GOT3 (cell line): Measurements from ENCODE around the gene SLPI.

Experiments used
- DNase-seq: peaks from one replicate; lab custom pipeline; 2025; ENCODE audit warnings: mixed read lengths; lab: John Stamatoyannopoulos, UW

The SLPI gene

GRCh38 chr20:45269754-45270270 lies 15.4 kb upstream of the SLPI start:
- DNase-seq, result no peak

GRCh38 chr20:45269056-45269455 lies 14.7 kb upstream of the SLPI start:
- DNase-seq, result no peak

GRCh38 chr20:45268531-45268930 lies 14.2 kb upstream of the SLPI start:
- no peak for DNase-seq

GRCh38 chr20:45266977-45267376 lies 12.6 kb upstream of the SLPI start:
- DNase-seq, result no peak

GRCh38 chr20:45263556-45264266 lies 9.3 kb upstream of the SLPI start:
- no peak for DNase-seq

GRCh38 chr20:45258664-45259063 lies 4.3 kb upstream of the SLPI start:
- DNase-seq, result no peak

GRCh38 chr20:45258259-45258658 lies 3.9 kb upstream of the SLPI start:
- no peak for DNase-seq

- DNase-seq, result no peak
Observed at GRCh38 chr20:45257711-45258110, 3.3 kb upstream of the SLPI start.

GRCh38 chr20:45257161-45257560 lies 2.8 kb upstream of the SLPI start:
- no peak for DNase-seq

GRCh38 chr20:45253261-45253660 lies 1.1 kb downstream of the SLPI start:
- no peak for DNase-seq

- DNase-seq, result no peak
Observed at GRCh38 chr20:45251884-45252560, 2.3 kb downstream of the SLPI start.

GRCh38 chr20:45248609-45249008 lies 5.8 kb downstream of the SLPI start:
- no peak for DNase-seq

GRCh38 chr20:45247865-45248264 lies 6.5 kb downstream of the SLPI start:
- no peak for DNase-seq

GRCh38 chr20:45246109-45246508 lies 8.3 kb downstream of the SLPI start:
- DNase-seq, result no peak

GRCh38 chr20:45238139-45238538 lies 16.2 kb downstream of the SLPI start:
- no peak for DNase-seq

- DNase-seq, result no peak
Observed at GRCh38 chr20:45235995-45236394, 18.4 kb downstream of the SLPI start.

GRCh38 chr20:45230631-45231030 lies 23.7 kb downstream of the SLPI start:
- no peak for DNase-seq

- no peak for DNase-seq
Observed at GRCh38 chr20:45229264-45230056, 24.9 kb downstream of the SLPI start.

- no peak for DNase-seq
Observed at GRCh38 chr20:45226287-45226686, 28.1 kb downstream of the SLPI start.

- DNase-seq, result no peak
Observed at GRCh38 chr20:45223136-45223535, 31.2 kb downstream of the SLPI start.

- DNase-seq, result no peak
Observed at GRCh38 chr20:45221076-45221475, 33.3 kb downstream of the SLPI start, which contains the start of gene SEMG2. SEMG2 (plus strand) TSS chr20:45221373; CDS start chr20:45221390, 17 bp downstream.

GRCh38 chr20:45218636-45219035 lies 35.7 kb downstream of the SLPI start:
- no peak for DNase-seq

- no peak for DNase-seq
Observed at GRCh38 chr20:45218124-45218523, 36.2 kb downstream of the SLPI start.
